Head of caudate nucleus (tissue), 42 donors: ENCODE measurements around the gene REPIN1.

Source experiments
- DNase-seq, 42 donors: peaks; one replicate each; pipeline versions ENCODE4 v3.0.0 to v3.0.0-alpha.2; 2020 to 2021; ENCODE audit warnings: mixed read lengths in 7 of 42
- intact Hi-C: fragments of 100-400 bp; cut with DNase I; formaldehyde crosslinking; loops from one replicate; pipeline ENCODE4 v1.15.0; 2022

REPIN1 gene

DNA sequence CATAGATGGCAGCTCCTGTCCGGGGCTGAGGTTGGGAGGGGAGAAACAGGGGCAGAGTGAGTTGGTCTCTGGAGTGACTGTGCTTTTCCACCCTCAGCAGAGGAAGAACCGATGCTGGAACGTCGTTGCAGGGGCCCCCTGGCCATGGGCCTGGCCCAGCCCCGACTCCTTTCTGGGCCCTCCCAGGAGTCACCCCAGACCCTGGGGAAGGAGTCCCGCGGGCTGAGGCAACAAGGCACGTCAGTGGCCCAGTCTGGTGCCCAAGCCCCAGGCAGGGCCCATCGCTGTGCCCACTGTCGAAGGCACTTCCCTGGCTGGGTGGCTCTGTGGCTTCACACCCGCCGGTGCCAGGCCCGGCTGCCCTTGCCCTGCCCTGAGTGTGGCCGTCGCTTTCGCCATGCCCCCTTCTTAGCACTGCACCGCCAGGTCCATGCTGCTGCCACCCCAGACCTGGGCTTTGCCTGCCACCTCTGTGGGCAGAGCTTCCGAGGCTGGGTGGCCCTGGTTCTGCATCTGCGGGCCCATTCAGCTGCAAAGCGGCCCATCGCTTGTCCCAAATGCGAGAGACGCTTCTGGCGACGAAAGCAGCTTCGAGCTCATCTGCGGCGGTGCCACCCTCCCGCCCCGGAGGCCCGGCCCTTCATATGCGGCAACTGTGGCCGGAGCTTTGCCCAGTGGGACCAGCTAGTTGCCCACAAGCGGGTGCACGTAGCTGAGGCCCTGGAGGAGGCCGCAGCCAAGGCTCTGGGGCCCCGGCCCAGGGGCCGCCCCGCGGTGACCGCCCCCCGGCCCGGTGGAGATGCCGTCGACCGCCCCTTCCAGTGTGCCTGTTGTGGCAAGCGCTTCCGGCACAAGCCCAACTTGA lies 2.7 kb downstream of the REPIN1 start:
- peak in 2 of 42 donors; percentile 13 to 23 for DNase-seq
- intact Hi-C loops, result loop anchor here (10.0 kb wide), 2 partner anchors 497 to 657 kb away; partner anchors contain the start of gene ATP6V0E2

DNA sequence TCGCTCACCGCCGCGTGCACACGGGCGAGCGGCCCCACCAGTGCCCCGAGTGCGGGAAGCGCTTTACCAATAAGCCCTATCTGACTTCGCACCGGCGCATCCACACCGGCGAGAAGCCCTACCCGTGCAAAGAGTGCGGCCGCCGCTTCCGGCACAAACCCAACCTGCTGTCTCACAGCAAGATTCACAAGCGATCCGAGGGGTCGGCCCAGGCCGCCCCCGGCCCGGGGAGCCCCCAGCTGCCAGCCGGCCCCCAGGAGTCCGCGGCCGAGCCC lies 3.3 kb downstream of the REPIN1 start:
- intact Hi-C loops, result loop anchor here (10.0 kb wide), 2 partner anchors 497 to 657 kb away; partner anchors contain the start of gene ATP6V0E2
- no peak for DNase-seq

DNA sequence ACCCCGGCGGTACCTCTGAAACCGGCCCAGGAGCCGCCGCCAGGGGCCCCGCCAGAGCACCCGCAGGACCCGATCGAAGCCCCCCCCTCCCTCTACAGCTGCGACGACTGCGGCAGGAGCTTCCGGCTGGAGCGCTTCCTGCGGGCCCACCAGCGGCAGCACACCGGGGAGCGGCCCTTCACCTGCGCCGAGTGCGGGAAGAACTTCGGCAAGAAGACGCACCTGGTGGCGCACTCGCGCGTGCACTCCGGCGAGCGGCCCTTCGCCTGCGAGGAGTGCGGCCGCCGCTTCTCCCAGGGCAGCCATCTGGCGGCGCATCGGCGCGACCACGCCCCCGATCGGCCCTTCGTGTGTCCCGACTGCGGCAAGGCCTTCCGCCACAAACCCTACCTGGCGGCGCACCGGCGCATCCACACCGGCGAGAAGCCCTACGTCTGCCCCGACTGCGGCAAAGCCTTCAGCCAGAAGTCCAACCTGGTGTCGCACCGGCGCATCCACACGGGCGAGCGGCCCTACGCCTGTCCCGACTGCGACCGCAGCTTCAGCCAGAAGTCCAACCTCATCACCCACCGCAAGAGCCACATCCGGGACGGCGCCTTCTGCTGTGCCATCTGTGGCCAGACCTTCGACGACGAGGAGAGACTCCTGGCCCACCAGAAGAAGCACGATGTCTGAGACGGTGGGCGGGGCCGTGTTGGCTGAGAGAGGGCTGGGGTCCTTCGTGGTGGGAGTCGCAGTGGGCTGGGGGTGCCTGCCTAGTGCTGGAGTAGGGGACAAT lies 3.8 kb downstream of the REPIN1 start:
- peak in 2 of 42 donors; percentile 26 to 34 for DNase-seq

DNA sequence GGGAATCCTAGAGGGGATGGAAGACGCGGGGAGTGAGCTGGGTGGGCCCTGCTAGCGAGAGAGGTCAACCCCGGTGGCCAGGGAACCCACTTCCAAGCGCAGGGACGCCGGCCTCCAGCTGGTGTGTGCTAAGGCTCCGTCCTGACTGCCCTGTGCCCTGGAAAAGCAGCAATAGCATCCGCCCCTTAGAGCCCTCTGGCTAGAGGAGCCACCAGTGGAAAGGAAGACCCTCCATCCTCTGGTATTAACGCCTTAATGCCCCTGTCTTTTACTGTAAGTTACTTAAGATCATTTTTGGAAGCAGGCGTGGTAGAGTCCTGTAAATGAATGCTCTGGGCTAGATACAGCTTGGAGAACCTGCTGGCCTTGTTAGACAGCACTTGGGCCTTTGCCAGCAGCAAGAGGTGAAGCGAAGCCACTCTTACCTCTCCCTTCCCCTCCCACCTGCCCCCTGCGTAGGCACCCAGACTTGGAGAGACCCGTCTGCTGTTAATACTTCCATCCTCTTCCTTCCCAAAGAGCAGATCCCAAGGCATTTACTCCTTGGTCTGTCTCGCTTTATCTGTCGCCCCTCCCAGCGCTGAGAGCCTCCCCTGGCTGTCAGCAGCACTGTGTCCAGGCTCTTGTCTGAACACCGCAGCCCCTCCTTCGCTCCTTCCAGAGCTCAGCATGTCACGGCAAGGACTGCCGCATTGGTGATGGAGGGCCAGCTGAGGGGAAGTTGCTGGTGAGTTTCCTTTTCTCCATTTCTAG lies 4.6 kb downstream of the REPIN1 start:
- DNase-seq, result peak in 3 of 42 donors; percentile 9 to 27 (median 20)
- intact Hi-C loops, result loop anchor here (10.0 kb wide), 2 partner anchors 498 to 658 kb away; partner anchors contain the start of gene ATP6V0E2

More for the DNA sequence above, 3.8 kb downstream of the REPIN1 start:
- intact Hi-C loops, result loop anchor here (10.0 kb wide), 2 partner anchors 498 to 658 kb away; partner anchors contain the start of gene ATP6V0E2

DNA sequence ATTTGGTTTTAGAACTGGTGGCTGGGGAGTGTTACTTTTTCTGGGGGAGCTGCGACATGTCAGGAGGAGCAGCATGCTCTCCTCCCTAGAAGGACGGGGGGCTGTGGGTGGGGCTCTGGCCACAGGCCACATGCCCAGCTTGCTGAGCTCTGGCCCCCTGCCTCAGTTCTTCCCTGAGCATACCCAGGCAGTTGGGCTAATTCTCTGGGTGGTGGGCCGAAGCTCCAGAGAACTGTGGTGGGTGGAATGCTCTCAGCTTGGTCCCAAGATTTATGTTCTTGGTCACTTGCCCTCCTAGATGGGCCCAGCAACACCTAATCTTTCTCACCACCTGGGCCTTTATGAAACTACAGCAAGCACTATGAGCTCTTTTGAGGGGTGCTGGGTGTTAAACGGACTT lies 5.4 kb downstream of the REPIN1 start:
- DNase-seq, result peak in 4 of 42 donors; percentile 10 to 19 (median 14)
- intact Hi-C loops, result loop anchor here (10.0 kb wide), 2 partner anchors 499 to 659 kb away; partner anchors contain the start of gene ATP6V0E2

DNA sequence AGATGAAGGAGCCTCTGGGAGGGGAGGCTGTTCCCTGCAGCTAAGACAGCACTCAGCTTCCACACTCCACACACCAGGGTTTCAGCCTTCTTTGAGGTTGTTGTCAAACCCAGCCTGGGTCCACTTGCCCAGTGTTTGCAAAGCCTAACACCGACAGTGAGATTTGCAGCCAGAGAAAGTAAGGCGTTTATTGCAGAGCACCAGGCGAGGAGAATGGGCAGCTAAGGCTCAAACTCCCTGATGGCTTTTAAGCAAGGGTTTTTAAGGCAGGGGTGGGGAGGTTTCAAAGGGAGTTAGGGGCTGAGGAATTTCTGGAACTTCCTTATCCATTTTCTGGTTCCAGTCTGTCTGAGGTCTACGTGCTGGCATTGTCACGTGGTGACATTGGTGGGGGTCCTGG lies 5.8 kb downstream of the REPIN1 start:
- DNase-seq, result peak in 3 of 42 donors; percentile 5 to 13 (median 8)
- intact Hi-C loops, result loop anchor here (10.0 kb wide), 2 partner anchors 500 to 660 kb away; partner anchors contain the start of gene ATP6V0E2

DNA sequence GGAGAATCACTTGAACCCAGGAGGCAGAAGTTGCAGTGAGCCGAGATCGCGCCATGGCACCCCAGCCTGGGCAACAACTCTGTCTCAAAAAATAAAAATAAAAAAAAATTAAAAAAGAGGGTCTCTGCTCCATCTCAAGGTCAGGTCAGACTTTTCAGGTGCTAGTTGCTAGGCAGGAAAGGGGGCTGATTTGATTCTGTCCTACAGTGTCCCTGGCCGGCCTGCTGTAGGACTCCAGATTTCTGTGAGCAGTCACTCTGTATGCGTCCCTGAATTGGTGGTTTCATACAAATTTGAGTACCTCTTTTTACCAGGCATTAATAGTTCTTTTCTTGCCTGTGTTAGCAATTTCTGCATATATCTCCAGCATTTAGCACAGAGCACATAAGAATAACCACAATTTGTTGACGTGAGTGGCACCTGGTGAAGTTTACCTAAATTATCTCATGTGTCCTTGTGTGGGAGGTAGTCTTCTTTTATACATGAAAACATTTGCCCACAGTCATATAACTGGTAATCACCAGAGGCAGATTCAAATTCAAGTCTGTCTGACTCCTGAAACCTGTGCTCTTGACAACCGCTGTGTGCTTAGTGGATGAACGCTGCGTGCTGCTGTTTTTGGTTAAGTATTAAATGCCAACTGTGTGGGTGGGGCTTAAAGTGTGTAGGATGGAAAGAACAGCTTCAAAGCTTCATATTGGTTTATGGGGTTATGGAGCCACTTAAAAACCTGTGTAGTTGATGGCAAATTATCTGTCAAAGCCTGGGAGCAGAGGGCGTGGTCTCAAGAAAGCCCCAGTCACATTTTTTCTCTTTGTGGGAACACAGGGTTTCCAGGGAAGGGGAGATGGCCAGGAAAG lies 7.3 kb downstream of the REPIN1 start:
- DNase-seq, result peak in 14 of 42 donors; percentile 12 to 71 (median 38)
- intact Hi-C loops, result loop anchor here (10.0 kb wide), 2 partner anchors 501 to 661 kb away; partner anchors contain the start of gene ATP6V0E2

DNA sequence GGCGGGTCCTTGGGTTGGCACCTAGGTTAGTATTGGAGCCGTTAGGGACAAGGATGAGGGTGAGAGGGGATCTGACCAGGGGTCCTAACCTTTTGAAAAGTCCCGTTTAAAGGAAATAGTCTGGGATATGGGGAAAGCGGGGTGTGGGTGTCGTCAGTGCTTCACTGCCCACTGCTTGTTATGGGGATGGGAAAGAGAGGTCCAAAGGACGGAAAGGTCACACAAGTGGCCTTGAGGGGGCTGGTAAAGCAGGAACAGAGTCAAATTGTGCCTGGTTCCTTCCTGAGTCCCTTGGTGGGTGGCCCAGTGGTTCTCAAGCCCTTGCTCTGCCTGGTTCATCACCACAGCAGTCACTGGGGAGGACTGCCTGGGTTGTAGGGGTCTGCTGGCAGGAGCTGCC lies 7.9 kb downstream of the REPIN1 start:
- DNase-seq, result peak in 2 of 42 donors; percentile 12 to 23
- intact Hi-C loops, result loop anchor here (10.0 kb wide), 2 partner anchors 502 to 662 kb away; partner anchors contain the start of gene ATP6V0E2

DNA sequence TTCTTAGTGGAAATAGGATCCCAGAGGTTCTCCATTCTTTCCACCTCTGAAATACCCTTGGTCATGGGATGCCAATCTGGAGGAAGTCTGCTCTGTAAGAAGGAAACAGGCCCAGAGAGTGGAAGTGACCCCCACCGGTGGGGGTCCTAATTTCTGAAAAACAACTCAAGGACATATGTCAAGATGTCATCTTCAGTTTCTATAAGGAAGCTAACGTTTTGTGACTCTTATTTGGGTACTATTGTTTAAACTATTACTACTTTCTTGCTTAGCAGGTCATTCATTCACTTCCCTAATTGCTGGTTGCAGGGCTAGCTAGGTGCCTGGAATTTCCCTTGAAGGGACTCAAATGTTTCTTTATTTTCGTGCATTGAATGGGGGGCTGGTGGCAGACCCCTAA lies 8.6 kb downstream of the REPIN1 start:
- DNase-seq, result peak in 1 of 42 donors; percentile 18
- intact Hi-C loops, result loop anchor here (10.0 kb wide), 2 partner anchors 502 to 662 kb away; partner anchors contain the start of gene ATP6V0E2

DNA sequence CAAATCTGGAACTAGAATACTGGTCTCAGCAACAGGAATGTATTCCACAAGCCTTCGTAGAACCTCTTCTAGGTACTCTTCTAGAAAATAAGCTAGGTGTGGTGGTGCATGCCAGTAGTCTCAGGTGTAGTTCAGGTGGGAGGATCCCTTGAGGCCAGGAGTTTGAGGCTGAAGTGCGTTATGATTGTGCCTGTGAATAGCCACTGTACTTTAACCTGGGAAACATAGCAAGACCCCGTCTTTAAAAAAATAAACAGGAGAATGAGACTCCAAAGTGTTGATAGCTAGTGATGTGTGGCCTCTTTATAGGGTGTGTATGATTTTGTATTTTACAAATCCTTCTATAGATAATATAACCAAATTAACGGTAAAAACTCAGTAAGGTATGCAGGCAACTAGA lies 9.0 kb downstream of the REPIN1 start:
- DNase-seq, result peak in 1 of 42 donors; percentile 10
- intact Hi-C loops, result loop anchor here (10.0 kb wide), 2 partner anchors 503 to 663 kb away; partner anchors contain the start of gene ATP6V0E2

DNA sequence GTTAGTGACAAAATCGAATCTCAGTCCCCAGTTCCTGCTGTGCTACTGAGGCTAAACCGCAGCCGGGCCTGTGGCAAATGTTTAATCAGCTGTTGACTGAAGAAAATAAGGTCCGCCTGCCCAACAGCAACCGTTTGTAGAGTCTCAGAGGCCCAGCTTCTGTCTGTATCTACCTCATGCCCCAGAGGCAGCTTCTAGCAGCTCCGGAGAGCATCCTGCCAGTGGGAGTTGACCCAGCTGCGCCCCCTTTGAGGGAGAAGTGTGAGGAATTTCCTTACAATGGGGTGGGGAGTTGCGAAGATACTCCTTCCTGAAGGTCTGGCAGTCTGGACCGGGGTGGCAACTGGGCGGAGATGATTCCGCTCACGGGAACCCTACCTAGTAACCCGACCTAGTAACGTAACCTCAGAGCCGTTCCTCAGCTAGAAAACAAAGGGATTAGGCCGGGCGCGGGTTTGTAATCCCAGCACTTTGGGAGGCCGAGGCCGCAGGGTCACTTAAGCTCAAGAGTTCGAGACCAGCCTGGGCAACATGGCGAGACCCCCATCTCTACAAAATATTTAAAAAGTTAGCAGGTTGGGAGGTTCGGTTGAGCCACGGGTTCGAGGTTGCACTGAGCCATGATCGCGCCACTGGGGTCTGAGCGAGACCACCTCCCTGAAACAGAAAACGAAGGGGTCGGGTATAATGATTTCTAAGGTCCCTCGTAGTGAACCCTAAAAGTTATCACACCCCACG lies 9.7 kb downstream of the REPIN1 start:
- intact Hi-C loops, result loop anchor here (10.0 kb wide), 2 partner anchors 503 to 663 kb away; partner anchors contain the start of gene ATP6V0E2
- DNase-seq, result peak in 38 of 42 donors; percentile 47 to 82 (median 65)

DNA sequence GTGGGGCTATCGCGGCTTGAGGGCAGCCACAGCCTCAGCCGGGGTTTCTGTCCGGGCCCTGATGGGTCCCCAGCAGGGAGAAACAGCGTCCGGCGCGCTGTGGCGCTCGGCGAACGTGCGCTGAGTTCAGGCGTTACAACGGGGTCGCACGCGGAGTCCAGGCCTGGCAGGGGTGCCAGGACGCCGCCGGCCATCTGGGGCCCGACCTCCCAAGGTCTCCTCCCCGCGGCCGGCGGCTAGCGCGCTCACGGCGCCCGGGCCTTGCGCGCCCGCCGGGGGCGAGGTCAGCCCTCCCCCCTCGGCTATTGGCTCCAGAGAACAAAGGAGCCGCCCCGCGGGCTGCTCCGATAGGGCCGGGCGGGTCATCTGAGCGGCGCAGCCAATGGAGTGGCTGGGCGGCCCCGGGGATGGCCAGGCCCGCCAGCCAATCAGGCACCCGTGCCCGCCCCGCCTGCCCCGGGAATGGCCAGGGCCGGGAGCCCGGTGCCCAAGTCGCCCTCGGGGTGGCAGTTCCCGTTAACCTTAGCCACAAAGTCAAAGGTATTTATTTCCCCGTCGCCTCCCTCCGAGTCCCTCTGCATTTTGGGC lies 10.3 kb downstream of the REPIN1 start, which contains the start of gene ZNF775:
Gene ZNF775 (plus strand): TSS at position 478 of the 588 bp plus-strand sequence. CDS start 9,141 bp downstream, outside the sequence.
- peak; percentile 88 to 98 (median 96) for DNase-seq
- intact Hi-C loops, result loop anchor here (10.0 kb wide), 2 partner anchors 504 to 664 kb away; partner anchors contain the start of gene ATP6V0E2

DNA sequence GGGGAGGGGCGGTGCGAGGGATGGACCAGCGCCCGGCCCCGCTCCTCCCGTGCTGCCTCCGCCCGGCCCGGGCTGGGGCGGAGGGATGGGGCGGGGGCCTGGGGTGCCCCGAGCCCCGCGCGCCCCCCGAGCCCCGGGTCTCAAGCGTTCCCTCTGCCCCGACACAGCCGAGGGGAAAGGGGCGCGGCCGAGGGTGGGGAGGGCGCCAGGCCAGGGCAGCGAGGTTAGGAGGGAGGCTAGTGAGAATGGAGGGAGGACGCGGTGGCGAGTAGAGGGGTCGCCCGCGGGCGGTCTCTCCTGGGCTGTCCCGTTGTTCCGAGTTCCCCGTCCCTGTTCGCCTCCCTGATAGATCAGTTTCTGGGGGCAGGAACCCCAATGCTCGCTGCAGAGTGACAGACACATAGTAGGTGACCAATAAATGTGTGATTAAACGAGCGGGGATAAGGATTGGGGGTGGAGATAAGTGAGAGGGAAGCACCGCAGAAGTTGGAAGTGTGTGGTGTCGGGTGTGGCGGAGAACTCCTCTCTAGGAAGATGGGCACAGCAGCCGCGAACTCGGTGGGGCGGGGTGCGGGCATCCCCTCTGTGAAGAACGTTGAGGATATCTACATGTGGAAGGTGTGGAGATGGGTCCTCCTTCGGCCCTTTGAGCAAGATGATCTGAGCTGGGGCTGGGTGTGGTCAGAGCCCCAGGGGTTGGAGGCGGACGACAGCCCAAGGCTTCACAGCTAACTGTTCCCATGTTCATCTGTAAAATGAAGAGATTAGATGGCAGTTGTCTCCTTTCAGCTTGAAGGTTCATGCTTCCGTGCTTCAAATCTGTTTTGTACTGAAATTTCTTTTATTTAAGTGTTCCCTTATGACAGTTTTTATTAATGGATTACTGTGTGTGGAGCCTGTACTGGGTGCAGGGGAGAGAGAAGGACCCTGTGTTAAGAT lies 11.1 kb downstream of the REPIN1 start:
- DNase-seq, result peak in 16 of 42 donors; percentile 28 to 71 (median 40)
- intact Hi-C loops, result loop anchor here (10.0 kb wide), 2 partner anchors 505 to 665 kb away; partner anchors contain the start of gene ATP6V0E2

DNA sequence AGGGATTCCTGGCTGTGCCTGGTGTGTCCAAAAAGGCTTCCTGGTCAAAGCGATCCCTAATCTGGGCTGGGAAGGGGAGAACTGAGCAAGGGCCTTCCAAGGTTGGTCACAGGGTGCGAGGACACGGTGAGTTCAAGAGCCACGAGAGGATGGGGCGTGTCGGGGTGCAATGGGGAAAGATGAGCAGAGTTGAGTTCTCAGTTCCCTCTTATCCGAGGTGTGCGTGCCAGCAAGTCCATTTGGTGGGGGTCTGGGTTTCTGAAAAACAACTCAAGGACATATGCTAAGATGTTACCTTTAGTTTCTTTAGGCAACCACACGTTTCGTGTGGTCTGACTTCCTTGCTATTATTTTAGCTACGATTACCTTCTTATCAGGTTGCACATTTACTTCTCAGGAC lies 11.8 kb downstream of the REPIN1 start:
- intact Hi-C loops, result no loop called here
- DNase-seq, result peak in 5 of 42 donors; percentile 10 to 40 (median 26)

DNA sequence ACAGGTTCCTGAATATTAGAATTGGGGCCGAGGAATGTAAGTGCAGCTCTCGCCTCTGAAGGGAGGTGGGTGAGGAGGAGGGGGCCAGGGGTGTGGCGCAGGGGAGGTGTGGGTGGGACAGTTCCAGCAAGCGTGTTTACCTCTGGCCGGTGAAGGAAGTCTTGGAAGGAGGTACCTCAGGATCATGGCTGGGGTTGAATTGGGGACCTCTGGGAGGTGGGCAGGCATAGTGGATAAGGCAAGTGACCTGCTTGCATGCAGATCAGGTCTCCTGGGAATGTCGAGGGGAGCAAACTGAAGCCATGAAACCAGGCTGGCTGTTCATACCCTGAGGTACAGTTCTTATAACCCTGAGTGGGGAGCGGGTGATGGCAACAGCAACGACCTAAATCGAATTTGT lies 12.5 kb downstream of the REPIN1 start:
- DNase-seq, result peak in 4 of 42 donors; percentile 10 to 23 (median 17)
- intact Hi-C loops, result no loop called here
